HepG2 (cell line): Measurements from ENCODE around the gene ARL8A. TPM values are rescaled to one million over a fixed set of nuclear protein-coding genes. Genes with fewer than 3 reads are reported as not detected.

Source experiments
- AHR ChIP-seq: IDR thresholded peaks from 2 replicates; pipeline ENCODE4 v1.6.1; 2018; ENCODE audit warnings: missing genetic modification reagents, missing compliant biosample characterization
- BCL3 ChIP-seq: sonication (generic); formaldehyde crosslinking; IDR thresholded peaks from 2 replicates; pipeline ENCODE4 v1.5.1; 2020; ENCODE audit warnings: mild to moderate bottlenecking, missing genetic modification reagents, moderate library complexity
- CEBPG ChIP-seq: IDR thresholded peaks from 2 replicates; pipeline ENCODE4 v1.6.1; 2016
- GATAD2A ChIP-seq: IDR thresholded peaks from 2 replicates; pipeline ENCODE4 v1.6.1; 2016
- HNF1A ChIP-seq, 2 experiments: sonication (generic) in 1 of 2; formaldehyde crosslinking in 1 of 2; IDR thresholded peaks; 2 replicates each; pipeline versions ENCODE4 v1.4.0 to v1.6.1; 2016 to 2020; ENCODE audit warnings: borderline replicate concordance in 1 of 2, low read depth in 1 of 2, mild to moderate bottlenecking in 1 of 2, missing genetic modification reagents in 1 of 2
- MED13 ChIP-seq: sonication (generic); formaldehyde crosslinking; IDR thresholded peaks from 2 replicates; pipeline ENCODE4 v1.5.0; 2020; ENCODE audit warnings: missing genetic modification reagents
- MXI1 ChIP-seq: IDR thresholded peaks from 3 replicates; pipeline ENCODE4 v1.6.1; 2012; ENCODE audit warnings: low read depth, low read length, inconsistent platforms, borderline replicate concordance
- SALL1 ChIP-seq: sonication (generic); formaldehyde crosslinking; IDR thresholded peaks from 2 replicates; pipeline ENCODE4 v1.8.0; 2022; ENCODE audit warnings: mild to moderate bottlenecking, missing genetic modification reagents
- XRCC5 ChIP-seq: fragments of 200-400 bp; formaldehyde crosslinking; optimal IDR thresholded peaks from 2 replicates; pipeline ENCODE3; 2017; ENCODE audit warnings: mild to moderate bottlenecking, low read length
- ZBTB42 ChIP-seq: sonication (generic); formaldehyde crosslinking; IDR thresholded peaks from 2 replicates; pipeline ENCODE4 v1.5.0; 2020; ENCODE audit warnings: mild to moderate bottlenecking, missing genetic modification reagents
- ZHX2 ChIP-seq, 2 experiments: sonication (generic) in 1 of 2; formaldehyde crosslinking in 1 of 2; IDR thresholded peaks; 2 replicates each; pipeline versions ENCODE4 v1.6.1 to v1.9.0; 2014 to 2022; ENCODE audit warnings: antibody characterized with exemption in 1 of 2, borderline replicate concordance in 1 of 2, inconsistent platforms in 1 of 2, low read depth in 1 of 2, missing genetic modification reagents in 1 of 2
- ZNF275 ChIP-seq: sonication (generic); formaldehyde crosslinking; IDR thresholded peaks from 2 replicates; pipeline ENCODE4 v1.8.0; 2022; ENCODE audit warnings: missing genetic modification reagents, mild to moderate bottlenecking, inconsistent platforms, borderline replicate concordance
- ZNF430 ChIP-seq: sonication (generic); formaldehyde crosslinking; IDR thresholded peaks from 2 replicates; pipeline ENCODE4 v1.9.0; 2021; ENCODE audit warnings: mild to moderate bottlenecking, missing genetic modification reagents
- ZNF691 ChIP-seq: sonication (generic); formaldehyde crosslinking; IDR thresholded peaks from 2 replicates; pipeline ENCODE4 v1.4.0; 2020; ENCODE audit warnings: missing genetic modification reagents, low read depth, mild to moderate bottlenecking, borderline replicate concordance
- polyA plus RNA-seq, 8 experiments: library from polyadenylated mRNA; depleted of rRNA in 3 of 8; stranded (reverse) in 7 of 8; unstranded in 1 of 8; fragments of >200 nt; fragmentation: Illumina TruSeq in 4 of 8; extraction: Trizol in 4 of 8; gene quantifications; 2 replicates each; pipeline versions ENCODE4 v1.2.1 to v1.2.3, GENCODE V29; 2011 to 2016; ENCODE audit warnings: low read depth in 4 of 8, missing spikeins in 1 of 8, mixed read lengths in 1 of 8; ENCODE audit not compliant: insufficient read depth in 1 of 8
- total RNA-seq, 5 experiments: library from RNA; depleted of rRNA; stranded (reverse); fragments of >200 nt; fragmentation: Illumina TruSeq; extraction: Trizol; gene quantifications; 2 replicates each; pipeline ENCODE4 v1.2.3, GENCODE V29; 2016; ENCODE audit warnings: low read depth in 1 of 5

ARL8A gene
- total and polyA plus RNA-seq, 2 of the 13 experiments (the other 11 are each of a cell fraction or from before 2014, with no cell fraction given) = 2.7 to 23.4 TPM

- peak; percentile 51; the same call in 1 of the 2 replicates for TF ChIP-seq HNF1A (IDR thresholded peaks at IDR 0.05; ENCODE audit: low read depth)
- peak; percentile 29; the same call in 1 of the 2 replicates for TF ChIP-seq HNF1A (CRISPR knock-in tag; IDR thresholded peaks at IDR 0.05; ENCODE audit: borderline replicate concordance)
- peak; percentile 78 for TF ChIP-seq GATAD2A (CRISPR knock-in tag)
- peak; percentile 53; the same call in 1 of the 2 replicates for TF ChIP-seq ZNF275 (CRISPR knock-in tag)
- TF ChIP-seq ZNF430 = no peak
- no peak for TF ChIP-seq MED13 (CRISPR knock-in tag)
- 0 out of 2 replicates have a peak, but pooled peaks have one; percentile 25 for TF ChIP-seq ZHX2 (IDR thresholded peaks at IDR 0.05; ENCODE audit: low read depth)
- TF ChIP-seq ZHX2 (CRISPR knock-in tag; IDR thresholded peaks at IDR 0.05; ENCODE audit: borderline replicate concordance) = no peak
- no peak; the same call in 1 of the 2 replicates for TF ChIP-seq ZNF691 (CRISPR knock-in tag)
- TF ChIP-seq ZBTB42 (CRISPR knock-in tag) = peak; percentile 60; the same call in 1 of the 2 replicates
- TF ChIP-seq XRCC5 = peak; percentile 74
- TF ChIP-seq BCL3 (CRISPR knock-in tag) = no peak; the same call in 1 of the 2 replicates
- TF ChIP-seq MXI1 = peak; percentile 86; the same call in 1 of the 3 replicates
- no peak for TF ChIP-seq AHR (CRISPR knock-in tag)
- peak; percentile 84 for TF ChIP-seq SALL1 (CRISPR knock-in tag)
- TF ChIP-seq CEBPG (CRISPR knock-in tag) = peak; percentile 62
Measured at GRCh38 chr1:202085682-202086373, 58.7 kb downstream of the ARL8A start (continued).
